ENCODE measurements around the gene GPR183.

The GPR183 gene, protein sequence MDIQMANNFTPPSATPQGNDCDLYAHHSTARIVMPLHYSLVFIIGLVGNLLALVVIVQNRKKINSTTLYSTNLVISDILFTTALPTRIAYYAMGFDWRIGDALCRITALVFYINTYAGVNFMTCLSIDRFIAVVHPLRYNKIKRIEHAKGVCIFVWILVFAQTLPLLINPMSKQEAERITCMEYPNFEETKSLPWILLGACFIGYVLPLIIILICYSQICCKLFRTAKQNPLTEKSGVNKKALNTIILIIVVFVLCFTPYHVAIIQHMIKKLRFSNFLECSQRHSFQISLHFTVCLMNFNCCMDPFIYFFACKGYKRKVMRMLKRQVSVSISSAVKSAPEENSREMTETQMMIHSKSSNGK

DNA sequence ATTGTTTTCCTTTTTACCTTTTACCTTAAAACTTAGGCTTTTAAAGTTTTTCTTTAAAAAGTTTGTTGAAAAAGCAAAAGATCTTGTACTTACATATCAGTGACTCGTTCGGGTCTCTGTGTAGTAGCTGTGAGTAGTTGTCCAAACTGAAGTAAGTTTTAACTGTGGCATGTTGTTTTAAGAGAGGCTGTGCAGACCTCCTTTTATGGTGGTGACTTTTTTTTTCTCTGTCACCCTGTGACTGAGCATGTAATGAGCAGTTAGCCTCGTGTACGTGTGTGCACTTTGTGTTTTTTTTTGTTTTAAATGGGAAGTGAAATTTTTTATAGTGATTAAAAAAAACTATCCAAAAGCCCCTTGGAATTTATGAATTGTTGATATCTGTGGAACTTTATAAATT lies at the start of gene GPR183:
Gene GPR183 (minus strand): TSS at position 153 of the 400 bp plus-strand sequence. CDS start 11,254 bp downstream, outside the sequence.
- no peak for DNase-seq

DNA sequence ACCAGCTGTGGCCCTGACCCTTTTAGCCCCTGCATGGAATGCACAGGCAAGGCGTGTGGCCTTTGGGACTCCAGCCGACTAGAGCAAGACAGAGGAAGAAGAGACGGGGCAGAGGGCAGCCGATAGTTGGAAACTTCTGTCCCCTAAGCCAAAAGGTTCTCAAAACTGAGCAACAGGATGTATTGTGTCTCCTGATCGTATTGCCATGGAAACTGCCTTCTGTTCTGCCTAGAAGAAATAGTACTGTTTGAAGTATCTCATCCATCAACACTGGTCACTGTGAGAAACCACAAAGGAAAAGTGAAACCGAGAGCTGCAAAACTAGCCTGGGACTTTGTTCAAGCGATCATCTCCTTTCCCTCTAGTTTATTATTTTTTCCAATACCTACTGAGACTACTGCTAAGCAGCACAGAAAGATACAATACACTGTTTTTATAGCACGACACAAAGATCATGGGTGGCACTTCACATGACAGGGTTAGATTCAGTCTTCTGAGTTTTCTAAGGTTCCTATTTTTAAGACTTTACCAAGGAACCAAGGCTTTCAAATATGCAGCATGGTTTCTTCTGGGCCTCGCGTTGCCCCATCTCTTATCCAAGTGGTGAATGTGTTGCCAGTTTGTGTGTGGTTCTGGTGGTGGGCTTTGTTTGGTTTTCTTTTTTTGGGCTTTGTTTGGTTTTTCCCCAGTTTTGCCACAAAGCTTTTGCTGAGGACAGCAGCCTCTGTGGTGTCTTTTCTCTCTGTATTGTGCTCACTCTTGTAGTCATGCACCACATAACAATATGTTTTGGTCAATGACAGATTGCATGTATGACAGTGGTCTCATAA lies 49.3 kb upstream of the GPR183 start:
- no peak for DNase-seq

DNA sequence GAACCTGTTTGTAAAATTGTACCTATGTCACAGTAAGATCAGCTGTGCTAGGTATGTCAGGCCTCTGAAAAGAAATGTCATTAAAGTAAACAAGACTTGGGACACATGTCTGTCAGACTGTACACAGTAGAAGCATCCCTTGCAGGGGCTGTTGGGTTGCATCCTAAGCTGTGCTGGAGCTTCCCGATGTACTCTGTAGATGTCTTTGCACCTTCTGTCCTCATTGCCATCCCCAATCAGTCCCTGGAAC lies 48.7 kb upstream of the GPR183 start:
- DNase-seq = no peak

DNA sequence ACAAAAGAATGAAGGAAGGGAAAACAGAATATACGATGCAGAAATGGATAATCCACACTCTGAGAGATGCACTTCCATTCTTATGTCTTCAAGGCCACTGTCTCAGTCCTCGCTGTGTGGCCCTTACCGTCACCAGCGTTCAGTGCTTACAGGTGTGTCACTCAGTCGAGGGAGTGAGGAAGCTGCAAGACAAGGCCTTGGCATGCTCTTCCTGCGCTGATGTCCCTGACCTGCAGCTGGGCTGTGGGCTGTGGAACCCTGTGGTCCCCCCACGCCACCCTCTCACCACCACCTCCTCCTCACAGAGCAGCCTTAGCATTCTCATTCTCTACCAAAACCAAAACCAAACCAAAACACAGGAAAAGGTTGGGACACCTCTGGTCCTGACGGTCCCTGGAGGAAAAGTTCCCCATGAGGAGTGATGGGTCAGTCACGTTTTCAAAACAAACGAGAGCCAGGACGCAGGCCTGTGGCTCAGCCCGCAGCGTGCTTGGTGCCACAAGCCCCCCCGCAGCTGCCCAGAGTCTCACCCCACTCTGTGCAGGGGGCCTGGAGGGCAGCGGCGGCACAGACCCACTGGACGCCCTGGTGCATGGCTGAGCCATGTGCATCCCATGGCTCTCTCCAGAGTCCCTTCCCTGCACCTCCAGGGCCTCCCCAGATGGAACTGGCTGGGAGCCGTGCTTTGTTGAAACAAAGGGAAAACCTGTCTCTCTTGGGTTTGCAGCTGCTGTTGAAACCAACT lies 48.2 kb upstream of the GPR183 start:
- DNase-seq = no peak

DNA sequence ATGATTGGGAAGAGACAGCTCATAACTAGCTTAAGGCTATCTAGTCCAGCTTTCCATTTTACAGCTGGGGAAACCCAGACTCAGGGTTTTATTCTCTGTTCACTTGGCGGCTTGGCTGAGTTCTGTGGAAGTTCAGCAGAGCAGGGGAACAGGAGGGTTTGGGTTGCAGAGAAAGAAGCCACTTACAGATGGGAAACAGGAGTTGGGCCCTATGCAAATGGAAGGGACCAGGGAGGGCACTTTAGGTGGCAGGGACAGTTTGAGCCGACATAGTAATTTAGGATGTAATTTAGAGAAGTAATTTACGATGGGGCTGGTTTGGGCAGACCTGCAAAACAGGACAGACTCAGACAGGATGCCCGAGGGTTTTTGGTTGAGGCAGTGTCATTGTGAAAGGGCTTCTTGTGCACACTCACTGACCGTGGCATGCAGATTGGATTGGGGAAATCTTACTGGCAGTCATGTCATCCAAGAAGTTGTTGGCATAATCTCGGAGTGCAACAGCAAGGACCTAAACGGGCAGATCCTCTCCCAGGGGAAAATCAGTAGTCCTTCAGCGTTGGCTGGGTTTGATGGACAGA lies 47.3 kb upstream of the GPR183 start:
- no peak for DNase-seq

DNA sequence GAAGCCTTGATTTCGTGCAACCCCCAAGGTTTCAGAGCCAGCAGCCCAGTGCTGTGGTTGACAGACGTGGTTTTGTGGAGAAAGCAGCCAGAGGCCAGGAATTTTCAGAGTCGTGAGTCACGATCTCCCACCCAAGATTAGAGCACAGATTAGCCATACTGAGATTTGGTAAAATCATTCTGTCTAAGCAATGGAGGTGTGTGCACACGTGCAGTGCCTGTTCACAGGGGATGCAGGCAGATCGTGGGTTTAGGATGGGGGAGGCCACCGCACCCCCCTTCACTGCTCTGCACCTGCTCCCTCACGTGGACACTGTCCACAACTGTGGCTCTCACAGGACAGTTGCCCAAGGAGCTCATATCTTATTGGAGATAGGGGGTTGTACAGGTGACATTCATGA lies 46.6 kb upstream of the GPR183 start:
- DNase-seq = no peak

DNA sequence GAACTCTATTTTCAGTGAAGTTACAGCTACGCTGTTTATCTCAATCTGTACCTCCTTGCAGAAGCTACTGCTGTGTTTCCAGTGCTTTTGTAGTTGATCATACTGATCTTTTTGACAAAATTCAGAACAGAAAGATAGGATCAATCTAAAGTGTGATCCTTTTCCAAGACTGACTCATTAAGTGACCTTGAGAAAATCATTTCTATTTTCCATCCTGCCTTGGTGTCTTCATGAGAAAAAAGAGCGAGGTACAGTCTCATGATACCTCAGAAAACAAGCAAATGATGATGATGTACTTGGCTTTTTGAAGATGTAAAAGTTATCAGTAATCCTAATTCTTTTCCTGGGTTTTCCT lies 46.0 kb upstream of the GPR183 start:
- DNase-seq = no peak

DNA sequence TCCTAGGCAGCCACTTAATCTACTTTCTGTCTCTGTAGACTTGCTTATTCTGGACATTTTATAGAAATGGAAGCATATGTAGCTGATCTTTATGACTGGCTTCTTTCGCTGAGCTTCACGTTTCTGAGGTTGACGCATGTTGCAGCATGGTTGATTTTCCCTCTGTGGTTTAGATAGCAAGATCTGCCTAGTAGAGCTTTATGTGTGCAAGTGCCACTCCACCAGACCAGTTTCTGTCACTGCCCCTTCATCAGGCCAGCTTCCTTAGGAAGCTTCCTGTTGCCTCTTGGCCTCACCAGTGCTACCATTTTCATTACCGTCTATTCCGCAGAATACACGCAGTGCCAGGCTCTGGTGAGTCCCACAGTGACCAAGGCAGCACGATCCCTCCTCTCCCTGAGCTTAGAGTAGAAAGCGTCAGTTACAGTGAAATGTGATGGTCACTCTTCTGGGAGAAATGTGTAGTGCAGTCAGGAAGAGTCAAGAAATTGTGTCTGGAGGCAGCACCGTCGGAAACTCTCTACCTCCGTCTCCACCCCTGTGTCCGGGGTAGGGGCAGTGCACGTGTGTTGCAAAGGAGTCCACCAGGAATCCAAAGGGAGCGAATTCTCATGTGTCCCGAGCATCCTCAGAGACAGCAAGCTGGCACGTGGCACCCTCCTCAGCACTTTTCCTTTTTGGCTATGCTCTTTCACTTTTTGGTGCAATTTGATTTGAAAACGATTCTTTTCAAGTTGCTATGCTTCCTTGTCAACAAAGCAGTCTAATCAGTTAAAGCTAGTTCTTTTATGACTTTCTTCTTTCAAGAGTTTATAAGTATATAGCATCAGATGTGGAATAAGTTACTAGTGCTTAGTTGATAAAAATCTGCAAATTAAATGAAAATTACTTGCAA lies 45.4 kb upstream of the GPR183 start:
- no peak for DNase-seq

DNA sequence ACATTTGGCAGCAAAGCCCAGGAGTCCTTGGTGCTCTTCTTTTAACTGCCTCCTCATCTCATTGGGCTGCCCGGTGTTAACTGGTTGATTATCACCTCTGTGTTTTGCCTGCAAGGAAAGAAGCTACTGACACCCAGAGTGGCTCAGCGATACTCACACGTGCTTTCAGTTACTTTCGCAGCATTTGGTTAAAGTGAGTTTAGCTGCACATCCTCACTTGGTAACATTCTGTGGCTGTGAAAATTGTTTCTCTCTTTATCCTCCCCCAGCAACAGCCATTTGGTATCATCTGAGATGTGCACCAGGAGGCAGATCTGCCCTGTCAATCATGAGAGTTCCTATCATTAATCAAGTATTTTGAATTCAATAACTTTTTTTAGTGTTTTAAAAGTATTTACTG lies 44.6 kb upstream of the GPR183 start:
- DNase-seq = no peak

DNA sequence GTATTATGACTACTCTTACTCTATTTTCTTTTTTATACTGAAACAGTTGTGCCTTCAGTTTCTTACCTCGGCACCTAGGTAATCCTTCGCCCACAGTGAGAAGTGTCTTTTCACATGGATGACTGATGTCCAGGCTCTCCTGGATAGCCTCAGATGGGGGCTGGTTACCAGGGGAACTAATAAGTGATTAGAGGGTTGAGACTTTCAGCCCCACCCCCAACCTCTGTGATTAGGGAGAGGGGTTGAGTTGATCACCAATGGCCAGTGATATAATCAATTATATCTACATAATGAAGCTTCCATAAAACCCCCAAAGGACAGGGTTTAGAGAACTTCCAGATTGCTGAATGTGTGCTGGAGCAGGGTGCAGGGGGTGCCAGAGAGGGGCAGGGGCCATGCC lies 43.0 kb upstream of the GPR183 start:
- no peak for DNase-seq

DNA sequence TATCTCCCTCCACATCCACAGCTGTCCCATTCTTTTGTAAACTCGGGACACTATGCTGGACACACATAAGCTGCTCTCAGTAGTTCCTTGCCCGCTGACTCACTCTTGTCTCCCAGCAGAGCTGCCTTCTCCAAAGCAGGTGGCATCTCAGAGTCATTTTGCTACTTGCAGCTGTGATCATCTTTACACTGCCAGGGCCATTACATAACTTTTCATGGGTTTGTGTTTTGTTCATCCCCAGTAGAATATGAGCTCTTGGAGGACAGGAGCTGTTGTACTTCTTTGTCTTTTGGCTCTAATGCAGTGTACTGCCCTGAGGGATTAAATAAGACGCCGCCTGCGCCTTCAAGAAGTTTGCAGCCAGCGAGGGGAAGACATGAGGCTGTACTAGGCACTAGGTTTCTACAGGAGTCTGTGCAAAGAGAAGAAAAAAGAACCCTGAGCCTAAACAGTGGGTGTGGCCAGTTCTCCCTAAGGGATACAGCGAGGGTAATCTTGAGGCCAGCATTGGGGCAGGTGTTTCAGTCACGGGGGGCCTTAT lies 40.8 kb upstream of the GPR183 start:
- DNase-seq = no peak

DNA sequence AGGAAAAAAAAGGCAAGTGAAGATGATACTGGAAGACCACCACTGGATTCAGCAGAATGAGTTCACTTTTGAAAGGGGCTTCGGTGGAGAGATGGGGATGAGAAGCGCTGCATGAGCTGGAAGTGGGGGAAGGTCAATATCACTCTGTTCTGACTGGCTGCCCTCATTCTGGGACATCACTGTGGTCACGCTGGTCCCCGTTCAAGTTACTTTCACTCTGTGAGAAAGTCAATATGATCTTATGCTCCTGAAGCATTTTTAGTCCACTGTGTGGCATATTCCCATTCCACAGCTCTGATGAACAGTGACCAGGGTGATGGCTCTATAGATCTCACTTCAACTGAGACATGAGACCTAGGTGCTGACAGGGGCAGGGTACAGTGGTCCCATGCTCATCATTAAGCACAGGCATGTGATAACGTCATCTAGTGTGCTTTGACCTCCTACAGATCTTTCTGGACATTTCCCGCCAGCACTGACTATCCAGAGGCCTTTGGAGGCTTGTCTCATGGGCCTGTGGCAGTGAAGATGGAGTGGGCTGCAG lies 40.2 kb upstream of the GPR183 start:
- no peak for DNase-seq

DNA sequence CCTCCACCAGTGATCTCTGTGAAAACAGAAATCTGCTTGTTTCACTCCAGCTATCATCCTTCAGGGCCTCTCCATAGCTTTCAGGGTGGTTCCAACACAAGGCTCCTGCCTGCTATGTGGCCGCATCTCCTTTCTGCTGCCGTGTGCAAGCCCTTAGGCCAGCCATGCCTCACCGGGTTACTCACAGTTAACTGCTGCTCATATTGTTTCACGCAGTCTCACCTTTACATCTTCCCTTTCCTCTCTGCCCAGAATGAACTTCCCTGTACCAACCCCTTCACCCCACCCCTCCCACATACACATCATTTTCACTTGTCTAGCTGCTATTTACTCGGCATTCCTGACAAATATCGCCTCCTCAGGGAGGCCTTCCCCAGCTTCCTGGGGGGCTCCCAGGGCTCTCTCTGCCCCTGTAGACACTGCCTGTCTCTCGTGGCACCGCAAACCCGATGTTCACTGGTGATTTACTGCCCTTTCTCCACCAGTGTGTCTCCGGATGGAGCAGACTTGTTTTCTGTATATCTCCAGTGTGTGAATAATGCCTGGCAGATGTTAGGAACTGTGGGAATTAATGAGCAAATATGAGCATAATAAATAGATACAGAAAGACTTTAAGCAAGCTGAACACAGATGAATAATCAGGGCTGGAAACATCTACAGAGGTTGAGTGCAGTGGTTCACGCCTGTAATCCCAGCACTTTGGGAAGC lies 39.3 kb upstream of the GPR183 start:
- no peak for DNase-seq

DNA sequence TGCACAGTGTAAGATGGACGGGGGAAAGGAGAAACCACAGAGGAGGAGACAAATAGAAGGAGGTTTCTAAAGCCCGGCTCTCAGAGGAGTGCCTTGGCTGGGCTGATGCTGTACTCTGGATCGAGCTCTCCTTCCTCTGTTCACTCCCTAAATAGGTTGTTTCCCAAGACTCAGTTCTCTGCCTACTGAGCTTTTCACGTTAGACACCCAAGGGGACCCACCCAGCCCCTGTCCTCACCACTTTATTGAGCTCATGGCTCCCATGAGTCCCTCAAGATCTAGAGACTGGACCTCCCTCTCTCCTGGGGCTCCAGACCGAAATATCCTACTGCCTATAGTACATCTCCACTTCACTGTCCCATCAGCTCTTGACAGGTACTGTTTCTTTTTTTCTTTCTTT lies 38.1 kb upstream of the GPR183 start:
- DNase-seq = no peak

DNA sequence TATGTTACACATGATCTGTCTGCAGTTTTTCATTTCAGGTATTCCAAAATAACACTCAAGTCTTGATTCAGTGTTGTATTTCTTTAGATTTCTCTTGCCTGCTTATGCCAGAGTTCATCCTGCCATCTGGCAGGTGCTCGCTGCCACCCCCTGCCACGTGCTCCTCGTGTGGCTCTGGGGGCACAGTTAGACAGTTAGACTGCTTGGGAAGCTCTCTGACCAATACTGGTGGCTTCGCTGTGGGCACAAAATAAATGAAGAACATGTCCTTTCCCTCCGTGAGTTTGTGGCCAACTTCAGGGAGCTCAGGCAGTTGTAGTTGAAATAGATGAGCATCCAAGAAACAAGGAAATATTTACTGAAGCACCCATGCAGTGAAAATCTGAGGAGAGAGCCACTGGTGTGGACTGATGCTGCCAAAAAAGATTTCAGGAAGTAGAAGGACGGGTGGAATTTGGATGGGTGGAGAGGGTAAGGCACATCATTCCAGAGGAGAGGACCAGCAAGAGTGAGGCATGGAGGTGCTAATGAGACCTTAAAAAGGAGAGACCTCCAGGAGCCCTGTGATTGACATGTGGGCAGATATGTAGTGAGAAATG lies 37.5 kb upstream of the GPR183 start:
- DNase-seq = no peak

DNA sequence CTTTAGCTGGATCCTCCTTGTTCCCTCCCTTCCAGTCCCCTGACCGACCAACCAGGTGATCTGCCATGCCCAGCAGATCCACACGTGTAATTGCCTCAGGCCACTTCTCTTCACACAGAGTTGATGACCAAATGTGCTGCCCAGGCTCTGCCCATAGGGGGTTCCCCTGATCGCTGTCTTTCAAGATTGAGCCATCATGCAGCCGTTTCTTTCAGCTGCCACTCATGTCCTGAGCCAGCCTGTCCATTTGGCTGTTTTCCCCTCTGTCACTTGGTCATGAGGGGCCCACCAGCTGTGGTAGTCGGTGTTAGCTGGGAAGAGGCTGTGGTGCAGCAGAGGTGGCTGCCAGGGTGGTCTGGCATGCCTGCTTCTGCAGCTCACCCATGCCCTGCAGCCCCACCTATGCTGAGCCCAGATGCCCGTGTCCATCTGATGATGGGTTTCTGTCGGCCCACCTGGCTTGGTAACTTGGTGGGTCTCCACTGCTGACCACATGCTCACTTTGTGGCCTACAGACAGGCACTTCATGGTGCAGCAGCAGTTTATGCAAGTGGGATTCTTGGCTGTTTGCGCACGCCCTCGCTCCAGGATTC lies 35.6 kb upstream of the GPR183 start:
- DNase-seq = no peak

DNA sequence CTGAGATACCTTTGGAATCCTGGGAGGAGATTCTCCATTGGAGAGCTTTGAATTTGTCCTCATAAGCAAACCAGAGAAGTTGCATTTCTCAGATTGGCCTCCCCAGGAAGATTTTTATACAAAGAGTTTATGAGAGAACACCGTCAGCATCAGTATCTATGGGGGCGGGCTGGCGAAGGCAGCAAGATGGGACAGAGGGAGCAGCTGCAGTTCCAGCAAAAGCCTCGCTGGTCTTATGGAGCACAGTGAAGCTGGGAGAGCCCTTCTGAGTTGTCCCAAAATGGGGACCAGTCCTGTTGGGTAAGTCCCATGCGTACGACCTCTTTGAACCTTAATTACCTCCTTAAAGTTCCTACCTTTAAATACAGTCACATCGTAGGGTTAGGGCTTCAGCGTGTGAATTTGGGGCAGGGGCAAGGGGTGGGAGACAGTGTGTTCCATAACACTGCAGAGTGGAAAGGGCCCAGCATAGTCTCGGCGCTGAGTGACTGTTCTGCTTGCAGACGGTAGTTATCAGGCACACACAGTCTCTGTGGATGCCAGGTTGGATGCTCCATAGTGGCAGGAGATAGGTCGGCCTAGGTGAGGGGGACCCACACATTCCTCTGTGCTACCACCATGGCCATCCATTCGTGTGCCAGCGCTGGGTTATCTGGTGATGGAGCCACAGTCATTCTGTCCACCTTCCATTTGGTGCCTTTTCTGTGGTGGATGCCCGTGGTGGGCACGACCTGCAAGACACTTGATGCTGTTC lies 34.9 kb upstream of the GPR183 start:
- DNase-seq = no peak

DNA sequence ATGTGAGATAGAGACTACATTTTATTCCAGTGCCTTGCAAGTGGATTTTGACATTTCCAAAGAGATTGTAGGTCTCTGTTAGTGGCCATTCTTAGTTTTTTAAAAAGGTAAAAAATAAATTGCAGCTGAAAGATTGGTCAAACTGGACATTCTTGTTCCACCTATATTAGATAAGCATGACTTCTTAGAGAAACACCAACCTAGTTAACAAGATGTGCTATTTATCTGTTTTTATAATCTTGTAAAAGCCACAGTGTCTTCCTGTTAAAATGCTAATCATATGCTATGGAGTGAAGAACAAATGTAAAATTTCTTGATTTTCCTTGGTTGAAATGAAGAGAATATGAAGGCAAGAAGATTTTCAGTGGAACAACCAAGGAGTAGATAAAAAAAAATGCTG lies 33.4 kb upstream of the GPR183 start:
- no peak for DNase-seq

DNA sequence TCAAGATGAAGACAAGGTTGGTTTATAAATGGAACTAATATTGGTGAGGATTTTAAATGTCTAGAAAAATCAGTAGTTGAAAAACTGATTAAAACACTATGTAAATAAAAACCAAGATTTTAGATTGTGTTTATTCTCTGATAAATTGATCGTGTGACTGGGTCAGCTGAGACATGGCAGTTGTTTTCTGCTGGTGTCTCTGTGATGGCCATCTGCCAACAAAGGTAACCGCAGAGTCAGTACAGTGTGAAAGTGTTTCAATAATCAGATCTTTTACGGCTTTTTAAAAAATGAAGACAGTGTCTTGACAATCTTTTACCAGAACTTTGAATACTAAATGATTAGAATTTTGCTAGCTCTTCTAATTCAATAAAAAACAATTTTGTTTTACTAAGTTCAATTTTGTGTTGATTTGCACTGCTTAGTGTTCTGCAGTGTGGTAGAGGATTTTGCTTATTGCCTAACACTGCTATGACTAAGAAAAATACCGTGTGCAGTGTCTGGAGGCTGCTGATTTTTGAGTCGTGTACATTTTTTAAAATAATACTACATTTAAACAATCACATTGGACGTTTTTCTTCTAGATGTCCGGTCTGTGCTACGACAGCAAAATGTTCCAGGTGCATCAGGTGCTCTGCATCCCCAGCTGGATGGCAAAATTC lies 32.7 kb upstream of the GPR183 start:
- DNase-seq = peak; percentile 54
